ENCODE data around the gene CPNE8.

DNA sequence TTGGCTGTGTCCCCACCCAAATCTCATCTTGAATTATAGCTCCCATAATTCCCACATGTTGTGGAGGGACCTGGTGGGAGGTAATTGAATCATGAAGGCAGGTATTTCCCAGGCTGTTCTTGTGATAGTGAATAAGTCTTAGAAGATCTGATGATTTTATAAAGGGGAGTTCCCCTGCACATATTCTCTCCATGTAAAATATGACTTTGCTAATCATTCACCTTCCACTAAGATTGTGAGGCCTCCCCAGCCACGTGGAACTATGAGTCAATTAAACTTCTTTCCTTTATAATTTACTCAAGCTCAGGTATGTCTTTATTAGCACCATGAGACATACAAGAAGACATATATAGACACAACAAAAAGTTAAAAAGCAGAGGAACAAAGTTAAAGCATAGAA is 120.0 kb downstream of the CPNE8 start:
- TF ChIP-seq, protein P1, sequence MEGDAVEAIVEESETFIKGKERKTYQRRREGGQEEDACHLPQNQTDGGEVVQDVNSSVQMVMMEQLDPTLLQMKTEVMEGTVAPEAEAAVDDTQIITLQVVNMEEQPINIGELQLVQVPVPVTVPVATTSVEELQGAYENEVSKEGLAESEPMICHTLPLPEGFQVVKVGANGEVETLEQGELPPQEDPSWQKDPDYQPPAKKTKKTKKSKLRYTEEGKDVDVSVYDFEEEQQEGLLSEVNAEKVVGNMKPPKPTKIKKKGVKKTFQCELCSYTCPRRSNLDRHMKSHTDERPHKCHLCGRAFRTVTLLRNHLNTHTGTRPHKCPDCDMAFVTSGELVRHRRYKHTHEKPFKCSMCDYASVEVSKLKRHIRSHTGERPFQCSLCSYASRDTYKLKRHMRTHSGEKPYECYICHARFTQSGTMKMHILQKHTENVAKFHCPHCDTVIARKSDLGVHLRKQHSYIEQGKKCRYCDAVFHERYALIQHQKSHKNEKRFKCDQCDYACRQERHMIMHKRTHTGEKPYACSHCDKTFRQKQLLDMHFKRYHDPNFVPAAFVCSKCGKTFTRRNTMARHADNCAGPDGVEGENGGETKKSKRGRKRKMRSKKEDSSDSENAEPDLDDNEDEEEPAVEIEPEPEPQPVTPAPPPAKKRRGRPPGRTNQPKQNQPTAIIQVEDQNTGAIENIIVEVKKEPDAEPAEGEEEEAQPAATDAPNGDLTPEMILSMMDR (IDR thresholded peaks at IDR 0.05) = no peak
- TF ChIP-seq POLR2A (IDR thresholded peaks at IDR 0.05) = no peak
